ENCODE measurements around the gene MRPL39. TPM values are rescaled to one million over a fixed set of nuclear protein-coding genes. Genes with fewer than 3 reads are reported as not detected.

MRPL39 gene
- 10 to 100 TPM; 71.4 to 75.8 TPM for total RNA-seq

DNA sequence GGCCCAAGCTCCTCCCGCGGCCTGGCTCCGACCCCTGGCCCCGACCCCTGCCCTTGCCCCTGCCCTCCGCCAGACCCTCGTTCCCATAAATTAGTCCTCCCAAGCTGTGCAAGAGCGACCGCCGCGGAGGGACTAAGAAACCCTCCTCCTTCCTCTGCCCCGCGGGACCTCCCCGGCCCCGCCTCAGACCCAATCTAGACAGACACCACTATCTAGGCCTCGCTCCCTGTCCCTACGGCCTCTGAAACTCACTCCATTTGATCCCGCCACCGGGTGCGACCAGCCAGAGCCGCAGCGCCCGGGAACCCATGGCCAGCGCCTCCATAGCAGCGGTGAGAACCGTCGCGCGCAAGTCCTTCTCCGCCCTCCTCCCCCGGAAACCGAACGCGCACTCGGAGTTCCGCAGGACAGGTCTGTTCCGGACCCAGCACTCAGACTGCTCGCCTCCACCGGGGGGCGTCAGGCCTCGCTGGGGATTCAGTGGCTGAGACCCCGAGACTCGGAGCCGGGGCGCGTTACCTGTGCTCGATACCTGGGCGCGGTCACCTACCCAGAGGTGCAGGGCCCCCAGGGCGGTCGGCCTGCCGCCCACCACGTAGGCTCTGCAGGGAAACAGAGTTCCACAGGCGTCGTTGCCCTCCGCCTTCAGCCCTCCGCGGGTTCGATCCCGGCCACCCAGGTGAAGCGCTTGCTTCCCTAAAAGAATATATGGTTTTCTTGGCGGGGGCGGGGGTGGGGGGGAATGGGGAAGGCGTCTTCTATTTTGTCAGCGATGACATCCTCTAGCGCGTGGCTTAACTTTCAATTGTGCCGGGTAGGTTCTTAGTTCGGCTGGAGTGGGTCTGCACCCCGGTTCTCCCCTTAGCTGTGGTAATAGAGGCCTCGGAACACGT lies at the start of gene MRPL39:
Gene MRPL39 (minus strand): TSS at position 331 of the 893 bp plus-strand sequence. CDS start 6 bp downstream, at position 325.
- no peaks in the 10 kb centered on the region for H3K27me3 Mint-ChIP-seq (ENCODE audit: low read depth)
- H3K27ac Mint-ChIP-seq: peak within 1 kb of the TSS; percentile 95
- peak within 1 kb of the TSS; percentile 94 for H3K4me3 Mint-ChIP-seq
- DNase-seq: peak; percentile 93
- H3K36me3 Mint-ChIP-seq (ENCODE audit: low read depth): peaks cover 15% of the 10 kb centered on the region
- H3K9me3 Mint-ChIP-seq: no peaks in the 10 kb centered on the region
- intact Hi-C loops (cut with micrococcal nuclease): loop anchor here (1.0 to 5.0 kb wide), 16 partner anchors 32 to 1110 kb away; partner anchors contain the start of genes ATP5PF, GABPA and JAM2
- H3K4me1 Mint-ChIP-seq (ENCODE audit: low read depth): peaks cover 35% of the 10 kb centered on the region
- CTCF ChIA-PET: interaction anchor here (0.6 to 3.5 kb wide), 37 partner anchors 9 to 1111 kb away, joined by 3 to 62 read pairs (median 4); partner anchors contain the start of genes ATP5PF, GABPA and JAM2

- H3K27ac Mint-ChIP-seq: no peak overlapping the region
- H3K4me1 Mint-ChIP-seq (ENCODE audit: low read depth): no peaks in the 10 kb centered on the region
- no peak overlapping the region for H3K4me3 Mint-ChIP-seq
Observed at GRCh38 chr21:25656412-25656811, 49.1 kb upstream of the MRPL39 start.

GRCh38 chr21:25649146-25649545 lies 41.9 kb upstream of the MRPL39 start:
- no peak overlapping the region for H3K27ac Mint-ChIP-seq
- no peaks in the 10 kb centered on the region for H3K9me3 Mint-ChIP-seq
- H3K4me1 Mint-ChIP-seq (ENCODE audit: low read depth): no peaks in the 10 kb centered on the region
- CTCF ChIA-PET: no interaction called here
- DNase-seq: no peak
- H3K36me3 Mint-ChIP-seq (ENCODE audit: low read depth): no peaks in the 10 kb centered on the region
- no peak overlapping the region for H3K4me3 Mint-ChIP-seq
- H3K27me3 Mint-ChIP-seq (ENCODE audit: low read depth): no peaks in the 10 kb centered on the region
- intact Hi-C loops (cut with micrococcal nuclease): no loop called here

More at GRCh38 chr21:25656412-25656811, 49.1 kb upstream of the MRPL39 start:
- intact Hi-C loops (cut with micrococcal nuclease): no loop called here
- H3K36me3 Mint-ChIP-seq (ENCODE audit: low read depth): no peaks in the 10 kb centered on the region
- no peaks in the 10 kb centered on the region for H3K27me3 Mint-ChIP-seq (ENCODE audit: low read depth)
- H3K9me3 Mint-ChIP-seq: peaks cover 2% of the 10 kb centered on the region
- DNase-seq: no peak
- CTCF ChIA-PET: interaction anchor here (1.2 kb wide), 1 partner anchor 48 kb away, joined by 6 read pairs; no protein-coding TSS in a partner anchor

GRCh38 chr21:25647647-25648046 lies 40.4 kb upstream of the MRPL39 start:
- intact Hi-C loops (cut with micrococcal nuclease): no loop called here
- Mint-ChIP-seq H3K4me3 (no peak overlapping the region), H3K9me3 (no peaks in the 10 kb centered on the region), H3K36me3 (ENCODE audit: low read depth) (no peaks in the 10 kb centered on the region), H3K4me1 (ENCODE audit: low read depth) (no peaks in the 10 kb centered on the region), H3K27me3 (ENCODE audit: low read depth) (no peaks in the 10 kb centered on the region), H3K27ac (no peak overlapping the region)
- no peak for DNase-seq
- CTCF ChIA-PET: interaction anchor here (0.8 to 1.5 kb wide), 2 partner anchors 9 to 40 kb away, joined by 4 to 6 read pairs; partner anchors contain the start of gene JAM2

- no peaks in the 10 kb centered on the region for H3K27me3 Mint-ChIP-seq (ENCODE audit: low read depth)
- H3K4me3 Mint-ChIP-seq: no peak overlapping the region
- no peaks in the 10 kb centered on the region for H3K4me1 Mint-ChIP-seq (ENCODE audit: low read depth)
- no peak overlapping the region for H3K27ac Mint-ChIP-seq
- no peaks in the 10 kb centered on the region for H3K36me3 Mint-ChIP-seq (ENCODE audit: low read depth)
- intact Hi-C loops (cut with micrococcal nuclease): no loop called here
- DNase-seq: no peak
- CTCF ChIA-PET: interaction anchor here (2.6 kb wide), 1 partner anchor 38 kb away, joined by 6 read pairs; no protein-coding TSS in a partner anchor
- no peaks in the 10 kb centered on the region for H3K9me3 Mint-ChIP-seq
Observed at GRCh38 chr21:25646474-25646873, 39.2 kb upstream of the MRPL39 start.

DNA sequence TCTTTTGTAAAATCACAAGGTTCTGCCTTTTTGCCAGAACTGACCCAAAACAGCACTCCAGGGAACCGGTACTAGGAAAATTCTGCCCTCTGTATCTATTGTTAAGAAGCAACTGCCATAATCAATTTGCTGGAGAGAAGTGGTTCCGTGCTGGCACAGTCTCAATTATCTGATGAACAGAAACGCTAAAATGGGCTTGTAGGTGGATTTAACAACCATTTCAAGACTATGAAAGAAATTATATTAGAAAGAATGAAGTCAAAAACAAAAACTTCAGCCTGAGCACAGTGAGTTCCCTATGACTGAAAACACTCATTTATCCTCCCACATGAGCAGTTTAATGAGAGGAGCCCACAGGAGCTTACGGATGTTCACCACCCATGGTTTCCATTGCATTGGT lies 36.2 kb upstream of the MRPL39 start:
- intact Hi-C loops (cut with micrococcal nuclease): no loop called here
- CTCF ChIA-PET: interaction anchor here (1.2 kb wide), 1 partner anchor 36 kb away, joined by 5 read pairs; no protein-coding TSS in a partner anchor
- Mint-ChIP-seq H3K36me3 (ENCODE audit: low read depth) (no peaks in the 10 kb centered on the region), H3K4me3 (no peak overlapping the region), H3K27ac (no peak overlapping the region), H3K9me3 (no peaks in the 10 kb centered on the region), H3K4me1 (ENCODE audit: low read depth) (peaks cover 9% of the 10 kb centered on the region), H3K27me3 (ENCODE audit: low read depth) (peaks cover 14% of the 10 kb centered on the region)
- DNase-seq: no peak

DNA sequence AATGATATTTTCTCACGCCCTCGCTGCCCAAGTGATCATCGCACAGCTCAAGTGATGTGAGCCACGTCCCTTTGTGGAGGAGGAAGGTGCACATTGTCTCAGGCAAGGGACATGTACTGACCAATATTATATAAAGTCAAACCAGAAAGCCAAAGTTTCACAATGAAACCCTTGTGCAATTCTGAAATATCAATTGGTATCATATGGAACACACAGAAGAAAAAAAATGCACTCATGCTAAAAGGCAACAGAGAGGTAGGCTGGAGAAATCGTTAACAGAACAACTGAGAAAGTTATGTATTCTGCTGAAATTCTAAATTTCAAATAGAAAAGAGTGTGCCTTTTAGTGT lies 33.6 kb upstream of the MRPL39 start:
- H3K9me3 Mint-ChIP-seq: no peaks in the 10 kb centered on the region
- DNase-seq: no peak
- intact Hi-C loops (cut with micrococcal nuclease): no loop called here
- no peaks in the 10 kb centered on the region for H3K36me3 Mint-ChIP-seq (ENCODE audit: low read depth)
- peaks cover 20% of the 10 kb centered on the region for H3K4me1 Mint-ChIP-seq (ENCODE audit: low read depth)
- H3K27me3 Mint-ChIP-seq (ENCODE audit: low read depth): peaks cover 23% of the 10 kb centered on the region
- no peak overlapping the region for H3K27ac Mint-ChIP-seq
- peak overlapping the region; percentile 67 for H3K4me3 Mint-ChIP-seq
- CTCF ChIA-PET: no interaction called here

GRCh38 chr21:25640202-25640942 lies 33.1 kb upstream of the MRPL39 start:
- Mint-ChIP-seq H3K9me3 (no peaks in the 10 kb centered on the region), H3K36me3 (ENCODE audit: low read depth) (no peaks in the 10 kb centered on the region), H3K4me3 (peak overlapping the region; percentile 67), H3K4me1 (ENCODE audit: low read depth) (peaks cover 20% of the 10 kb centered on the region), H3K27ac (no peak overlapping the region), H3K27me3 (ENCODE audit: low read depth) (peaks cover 24% of the 10 kb centered on the region)
- CTCF ChIA-PET: interaction anchor here (2.2 kb wide), 1 partner anchor 35 kb away, joined by 6 read pairs; no protein-coding TSS in a partner anchor
- DNase-seq: peak; percentile 15
- intact Hi-C loops (cut with micrococcal nuclease): no loop called here

DNA sequence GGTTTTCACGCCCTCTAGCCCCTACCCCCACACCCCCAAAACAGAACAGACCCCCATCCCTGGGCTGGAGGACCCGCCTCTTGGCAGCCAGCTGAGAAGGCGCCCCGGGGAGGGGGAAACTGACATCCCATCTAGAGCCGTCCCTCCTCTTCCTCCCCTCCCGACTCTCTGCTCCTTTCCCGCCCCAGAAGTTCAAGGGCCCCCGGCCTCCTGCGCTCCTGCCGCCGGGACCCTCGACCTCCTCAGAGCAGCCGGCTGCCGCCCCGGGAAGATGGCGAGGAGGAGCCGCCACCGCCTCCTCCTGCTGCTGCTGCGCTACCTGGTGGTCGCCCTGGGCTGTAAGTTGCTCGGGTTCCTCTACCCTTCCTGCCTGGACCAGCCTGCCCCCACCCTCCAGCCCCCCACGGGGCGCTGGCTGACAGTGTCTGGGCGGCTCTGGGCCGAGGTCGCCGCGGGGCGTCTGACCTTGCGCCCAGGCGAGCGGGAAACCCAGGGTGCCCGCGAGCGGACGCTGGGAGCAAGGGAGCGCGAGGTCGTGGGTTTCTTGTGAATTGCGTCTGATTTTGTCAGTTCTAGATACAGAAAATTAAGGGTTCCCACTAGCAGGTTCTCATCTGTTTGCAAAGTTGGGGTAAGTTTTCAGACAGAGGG lies 32.4 kb upstream of the MRPL39 start:
- CTCF ChIA-PET: interaction anchor here (1.0 to 2.5 kb wide), 4 partner anchors 8 to 151 kb away, joined by 3 to 22 read pairs (median 6); no protein-coding TSS in a partner anchor
- intact Hi-C loops (cut with micrococcal nuclease): loop anchor here (1.0 to 5.0 kb wide), 5 partner anchors 31 to 243 kb away; partner anchors contain the start of genes ATP5PF and GABPA
- H3K27me3 Mint-ChIP-seq (ENCODE audit: low read depth): peaks cover 31% of the 10 kb centered on the region
- H3K4me3 Mint-ChIP-seq: peak overlapping the region; percentile 67
- no peaks in the 10 kb centered on the region for H3K9me3 Mint-ChIP-seq
- H3K27ac Mint-ChIP-seq: no peak overlapping the region
- DNase-seq: peak; percentile 57
- peaks cover 20% of the 10 kb centered on the region for H3K4me1 Mint-ChIP-seq (ENCODE audit: low read depth)
- no peaks in the 10 kb centered on the region for H3K36me3 Mint-ChIP-seq (ENCODE audit: low read depth)

DNA sequence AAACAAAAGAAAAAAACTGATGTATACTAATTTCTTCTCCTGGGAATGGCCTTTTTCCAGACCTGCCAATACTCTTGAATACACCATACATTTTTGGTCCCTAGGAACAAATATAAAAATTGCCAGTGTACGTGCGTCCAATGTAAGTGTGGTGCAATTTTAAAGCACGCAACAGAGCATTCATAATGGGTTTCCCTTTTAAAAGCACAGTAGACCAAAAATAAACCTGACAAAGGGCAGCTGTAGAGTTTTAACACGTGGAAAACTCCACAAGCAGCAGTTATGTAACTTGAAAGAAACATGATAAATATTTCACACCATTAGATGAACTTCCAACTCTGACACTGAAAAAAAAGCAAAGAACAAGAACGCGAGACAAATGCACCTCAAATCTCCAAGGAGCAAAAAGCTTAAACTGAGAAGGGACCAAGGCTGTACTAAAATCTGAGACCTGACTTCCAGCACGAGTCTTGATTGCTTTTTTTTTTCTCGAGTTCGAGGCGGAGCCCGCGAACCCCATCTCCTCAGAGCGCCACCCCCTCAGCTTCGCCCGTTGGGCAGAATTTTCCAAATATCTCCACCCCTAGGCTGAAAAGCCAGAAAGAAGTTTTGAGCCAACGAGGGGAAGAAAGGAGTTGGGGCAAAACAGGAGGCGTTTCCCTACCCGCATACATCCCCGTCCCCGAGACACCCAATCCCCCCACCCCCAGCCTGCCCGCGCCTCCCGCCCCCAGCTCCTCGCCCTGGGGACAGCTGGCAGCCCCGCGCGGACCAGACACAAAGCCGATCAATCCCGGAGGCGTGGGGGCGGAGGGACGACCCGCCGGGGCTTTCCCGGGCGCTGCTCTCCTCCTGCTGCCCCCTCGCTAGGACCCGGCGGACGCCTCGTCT lies 31.6 kb upstream of the MRPL39 start, which contains the start of gene JAM2:
Gene JAM2 (plus strand): TSS at position 599 of the 891 bp plus-strand sequence. CDS start 564 bp downstream, outside the sequence.
- Mint-ChIP-seq H3K9me3 (no peaks in the 10 kb centered on the region), H3K27me3 (ENCODE audit: low read depth) (peaks cover 32% of the 10 kb centered on the region), H3K4me3 (peak within 1 kb of the TSS; percentile 67), H3K27ac (no peak within 1 kb of the TSS), H3K4me1 (ENCODE audit: low read depth) (peaks cover 21% of the 10 kb centered on the region), H3K36me3 (ENCODE audit: low read depth) (no peaks in the 10 kb centered on the region)
- CTCF ChIA-PET: interaction anchor here (0.8 to 2.5 kb wide), 6 partner anchors 9 to 152 kb away, joined by 3 to 22 read pairs (median 6); no protein-coding TSS in a partner anchor
- peak; percentile 35 for DNase-seq
- intact Hi-C loops (cut with micrococcal nuclease): loop anchor here (1.0 to 5.0 kb wide), 5 partner anchors 31 to 243 kb away; partner anchors contain the start of genes ATP5PF and GABPA
